ENCODE data around the gene CDKAL1.

CDKAL1 gene

GRCh38 chr6:20850686-20851416 is 316.6 kb downstream of the CDKAL1 start:
- no peaks in the 10 kb centered on the region for H3K9me3 ChIP-seq (ENCODE audit: control insufficient read depth in 1 of 2, low read length in 2 of 2)
- no peak overlapping the region for H3K27ac ChIP-seq (ENCODE audit: low read length)
- peaks cover 0 to 14% of the 10 kb centered on the region in 2 donors for H3K4me1 ChIP-seq (ENCODE audit: control insufficient read depth in 1 of 2, insufficient read depth in 2 of 2, low read length in 2 of 2)
- H3K4me3 ChIP-seq (ENCODE audit: low read depth in 1 of 2, low read length in 2 of 2): no peak overlapping the region
- H3K27me3 ChIP-seq (ENCODE audit: low read depth, low read length): no peaks in the 10 kb centered on the region
- H3K36me3 ChIP-seq (ENCODE audit: control insufficient read depth in 1 of 2, insufficient read depth in 2 of 2, low read length in 2 of 2): no peaks in the 10 kb centered on the region

GRCh38 chr6:20851795-20852194 is 317.5 kb downstream of the CDKAL1 start:
- no peaks in the 10 kb centered on the region for H3K27me3 ChIP-seq (ENCODE audit: low read depth, low read length)
- no peaks in the 10 kb centered on the region for H3K36me3 ChIP-seq (ENCODE audit: control insufficient read depth in 1 of 2, insufficient read depth in 2 of 2, low read length in 2 of 2)
- H3K4me3 ChIP-seq (ENCODE audit: low read depth in 1 of 2, low read length in 2 of 2): no peak overlapping the region
- H3K9me3 ChIP-seq (ENCODE audit: control insufficient read depth in 1 of 2, low read length in 2 of 2): no peaks in the 10 kb centered on the region
- no peak overlapping the region for H3K27ac ChIP-seq (ENCODE audit: low read length)
- peaks cover 0 to 12% of the 10 kb centered on the region in 2 donors for H3K4me1 ChIP-seq (ENCODE audit: control insufficient read depth in 1 of 2, insufficient read depth in 2 of 2, low read length in 2 of 2)

GRCh38 chr6:20853828-20854227 is 319.6 kb downstream of the CDKAL1 start:
- no peak overlapping the region for H3K4me3 ChIP-seq (ENCODE audit: low read depth in 1 of 2, low read length in 2 of 2)
- H3K27me3 ChIP-seq (ENCODE audit: low read depth, low read length): no peaks in the 10 kb centered on the region
- H3K27ac ChIP-seq (ENCODE audit: low read length): no peak overlapping the region
- H3K4me1 ChIP-seq (ENCODE audit: control insufficient read depth in 1 of 2, insufficient read depth in 2 of 2, low read length in 2 of 2): no peaks in the 10 kb centered on the region
- no peaks in the 10 kb centered on the region for H3K36me3 ChIP-seq (ENCODE audit: control insufficient read depth in 1 of 2, insufficient read depth in 2 of 2, low read length in 2 of 2)
- no peaks in the 10 kb centered on the region for H3K9me3 ChIP-seq (ENCODE audit: control insufficient read depth in 1 of 2, low read length in 2 of 2)

DNA sequence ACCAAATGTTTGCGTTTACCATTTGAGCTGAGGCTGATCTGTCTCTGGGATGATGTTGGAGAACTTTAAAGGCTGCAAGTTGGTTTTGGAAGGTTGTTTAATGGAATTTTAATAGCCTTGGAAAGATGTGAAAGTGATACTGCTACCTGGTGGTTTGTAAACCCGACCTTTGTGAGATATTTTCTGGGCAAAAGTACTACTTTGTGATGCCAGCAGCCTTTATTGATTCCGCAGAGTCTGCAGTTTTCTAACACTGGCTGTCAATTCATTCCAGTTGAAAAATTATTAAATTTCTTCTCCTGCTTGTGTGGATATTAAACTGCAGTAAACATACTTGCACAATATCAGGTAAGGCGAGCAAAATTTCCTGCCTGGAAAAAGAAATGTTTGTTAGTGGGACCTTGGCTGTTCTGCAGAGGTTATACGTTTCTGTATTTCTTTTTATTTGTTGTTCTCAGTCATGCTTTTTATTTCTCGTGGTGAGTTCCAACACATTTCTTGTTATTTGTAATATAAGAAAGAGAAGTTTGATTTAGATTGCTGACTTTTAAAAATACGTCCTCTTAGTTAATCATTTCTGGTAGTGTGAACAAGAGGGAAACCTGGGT is 322.5 kb downstream of the CDKAL1 start:
- Histone ChIP-seq H3K36me3 (ENCODE audit: control insufficient read depth in 1 of 2, insufficient read depth in 2 of 2, low read length in 2 of 2) (no peaks in the 10 kb centered on the region), H3K4me1 (ENCODE audit: control insufficient read depth in 1 of 2, insufficient read depth in 2 of 2, low read length in 2 of 2) (no peaks in the 10 kb centered on the region), H3K9me3 (ENCODE audit: control insufficient read depth in 1 of 2, low read length in 2 of 2) (no peaks in the 10 kb centered on the region), H3K27ac (ENCODE audit: low read length) (no peak overlapping the region), H3K27me3 (ENCODE audit: low read depth, low read length) (no peaks in the 10 kb centered on the region), H3K4me3 (ENCODE audit: low read depth in 1 of 2, low read length in 2 of 2) (no peak overlapping the region)

- Histone ChIP-seq H3K27ac (ENCODE audit: low read length) (no peak overlapping the region), H3K4me1 (ENCODE audit: control insufficient read depth in 1 of 2, insufficient read depth in 2 of 2, low read length in 2 of 2) (no peaks in the 10 kb centered on the region), H3K36me3 (ENCODE audit: control insufficient read depth in 1 of 2, insufficient read depth in 2 of 2, low read length in 2 of 2) (no peaks in the 10 kb centered on the region), H3K4me3 (ENCODE audit: low read depth in 1 of 2, low read length in 2 of 2) (no peak overlapping the region), H3K27me3 (ENCODE audit: low read depth, low read length) (no peaks in the 10 kb centered on the region), H3K9me3 (ENCODE audit: control insufficient read depth in 1 of 2, low read length in 2 of 2) (no peaks in the 10 kb centered on the region)
Observed at GRCh38 chr6:20861481-20861880, 327.2 kb downstream of the CDKAL1 start.

GRCh38 chr6:20866036-20866435 is 331.8 kb downstream of the CDKAL1 start:
- no peak overlapping the region for H3K27ac ChIP-seq (ENCODE audit: low read length)
- H3K4me1 ChIP-seq (ENCODE audit: control insufficient read depth in 1 of 2, insufficient read depth in 2 of 2, low read length in 2 of 2): no peaks in the 10 kb centered on the region
- H3K27me3 ChIP-seq (ENCODE audit: low read depth, low read length): no peaks in the 10 kb centered on the region
- no peak overlapping the region for H3K4me3 ChIP-seq (ENCODE audit: low read depth in 1 of 2, low read length in 2 of 2)
- H3K9me3 ChIP-seq (ENCODE audit: control insufficient read depth in 1 of 2, low read length in 2 of 2): no peaks in the 10 kb centered on the region
- no peaks in the 10 kb centered on the region for H3K36me3 ChIP-seq (ENCODE audit: control insufficient read depth in 1 of 2, insufficient read depth in 2 of 2, low read length in 2 of 2)

GRCh38 chr6:20866935-20867703 is 332.9 kb downstream of the CDKAL1 start:
- no peaks in the 10 kb centered on the region for H3K9me3 ChIP-seq (ENCODE audit: control insufficient read depth in 1 of 2, low read length in 2 of 2)
- no peak overlapping the region for H3K4me3 ChIP-seq (ENCODE audit: low read depth in 1 of 2, low read length in 2 of 2)
- no peaks in the 10 kb centered on the region for H3K4me1 ChIP-seq (ENCODE audit: control insufficient read depth in 1 of 2, insufficient read depth in 2 of 2, low read length in 2 of 2)
- no peaks in the 10 kb centered on the region for H3K27me3 ChIP-seq (ENCODE audit: low read depth, low read length)
- no peaks in the 10 kb centered on the region for H3K36me3 ChIP-seq (ENCODE audit: control insufficient read depth in 1 of 2, insufficient read depth in 2 of 2, low read length in 2 of 2)
- no peak overlapping the region for H3K27ac ChIP-seq (ENCODE audit: low read length)

DNA sequence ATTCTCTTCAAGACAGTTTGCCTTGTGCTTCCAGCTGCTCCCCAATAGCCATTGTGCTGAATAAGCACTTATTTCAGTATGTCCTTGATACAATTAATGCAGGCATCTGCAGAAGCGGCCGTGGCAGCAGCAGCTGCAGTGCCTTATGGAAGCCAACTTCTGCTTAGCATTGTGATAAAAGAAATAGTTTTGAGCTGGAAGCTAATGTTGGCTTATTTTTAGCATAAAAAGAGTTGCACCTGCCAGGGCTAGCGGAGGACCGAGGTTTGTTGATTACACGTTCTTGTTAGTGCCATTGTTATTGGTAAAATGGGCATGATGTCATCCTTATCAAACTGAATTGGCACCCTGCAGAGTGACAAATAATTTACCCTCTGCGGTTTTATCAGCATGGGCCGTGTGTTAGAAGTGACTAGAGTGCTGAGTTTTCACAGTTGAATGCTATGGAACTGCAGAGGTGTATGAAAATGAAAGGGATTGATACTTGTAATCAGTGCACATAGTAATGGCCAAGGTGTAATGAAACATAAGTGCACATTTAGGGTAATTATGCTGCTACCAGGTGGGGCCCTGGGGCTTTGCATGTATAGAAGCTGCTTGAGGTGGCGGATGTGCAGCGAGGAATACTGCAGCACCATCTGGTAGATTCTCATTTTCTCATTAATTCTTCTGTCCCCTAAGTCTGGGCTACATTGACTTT is 334.3 kb downstream of the CDKAL1 start:
- Histone ChIP-seq H3K4me3 (ENCODE audit: low read depth in 1 of 2, low read length in 2 of 2) (no peak overlapping the region), H3K27me3 (ENCODE audit: low read depth, low read length) (no peaks in the 10 kb centered on the region), H3K4me1 (ENCODE audit: control insufficient read depth in 1 of 2, insufficient read depth in 2 of 2, low read length in 2 of 2) (no peaks in the 10 kb centered on the region), H3K36me3 (ENCODE audit: control insufficient read depth in 1 of 2, insufficient read depth in 2 of 2, low read length in 2 of 2) (no peaks in the 10 kb centered on the region), H3K27ac (ENCODE audit: low read length) (no peak overlapping the region), H3K9me3 (ENCODE audit: control insufficient read depth in 1 of 2, low read length in 2 of 2) (no peaks in the 10 kb centered on the region)

DNA sequence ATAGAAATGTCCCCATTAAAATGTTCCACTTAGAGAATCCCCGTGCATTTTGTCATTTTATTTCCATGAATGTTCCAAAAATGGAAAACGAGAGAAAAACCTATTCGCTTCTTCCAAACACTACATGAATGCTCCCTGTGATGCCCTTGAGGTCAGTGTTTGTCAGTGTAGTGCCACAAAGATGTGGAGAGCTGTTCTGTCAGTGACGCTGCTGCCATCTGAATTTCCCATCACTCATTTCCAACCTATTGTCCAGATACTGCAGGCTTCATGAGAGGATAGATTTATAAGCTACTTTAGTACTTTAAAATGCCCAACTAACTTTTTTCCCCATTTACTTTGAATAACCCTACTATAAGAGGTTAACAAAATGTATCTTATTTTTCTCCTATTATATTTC is 335.8 kb downstream of the CDKAL1 start:
- no peaks in the 10 kb centered on the region for H3K36me3 ChIP-seq (ENCODE audit: control insufficient read depth in 1 of 2, insufficient read depth in 2 of 2, low read length in 2 of 2)
- no peaks in the 10 kb centered on the region for H3K27me3 ChIP-seq (ENCODE audit: low read depth, low read length)
- H3K27ac ChIP-seq (ENCODE audit: low read length): no peak overlapping the region
- no peaks in the 10 kb centered on the region for H3K9me3 ChIP-seq (ENCODE audit: control insufficient read depth in 1 of 2, low read length in 2 of 2)
- H3K4me1 ChIP-seq (ENCODE audit: control insufficient read depth in 1 of 2, insufficient read depth in 2 of 2, low read length in 2 of 2): no peaks in the 10 kb centered on the region
- H3K4me3 ChIP-seq (ENCODE audit: low read depth in 1 of 2, low read length in 2 of 2): no peak overlapping the region

- H3K27me3 ChIP-seq (ENCODE audit: low read depth, low read length): no peaks in the 10 kb centered on the region
- no peaks in the 10 kb centered on the region for H3K36me3 ChIP-seq (ENCODE audit: control insufficient read depth in 1 of 2, insufficient read depth in 2 of 2, low read length in 2 of 2)
- no peaks in the 10 kb centered on the region for H3K9me3 ChIP-seq (ENCODE audit: control insufficient read depth in 1 of 2, low read length in 2 of 2)
- no peak overlapping the region for H3K4me3 ChIP-seq (ENCODE audit: low read depth in 1 of 2, low read length in 2 of 2)
- no peak overlapping the region for H3K27ac ChIP-seq (ENCODE audit: low read length)
- no peaks in the 10 kb centered on the region for H3K4me1 ChIP-seq (ENCODE audit: control insufficient read depth in 1 of 2, insufficient read depth in 2 of 2, low read length in 2 of 2)
Observed at GRCh38 chr6:20870493-20870892, 336.2 kb downstream of the CDKAL1 start.
